ENCODE results near the gene LTO1. TPM values are rescaled to one million over a fixed set of nuclear protein-coding genes. Genes with fewer than 3 reads are reported as not detected.

Gene LTO1
- total RNA-seq, 1 donor from 2014 or later, result 20.0 TPM

DNA sequence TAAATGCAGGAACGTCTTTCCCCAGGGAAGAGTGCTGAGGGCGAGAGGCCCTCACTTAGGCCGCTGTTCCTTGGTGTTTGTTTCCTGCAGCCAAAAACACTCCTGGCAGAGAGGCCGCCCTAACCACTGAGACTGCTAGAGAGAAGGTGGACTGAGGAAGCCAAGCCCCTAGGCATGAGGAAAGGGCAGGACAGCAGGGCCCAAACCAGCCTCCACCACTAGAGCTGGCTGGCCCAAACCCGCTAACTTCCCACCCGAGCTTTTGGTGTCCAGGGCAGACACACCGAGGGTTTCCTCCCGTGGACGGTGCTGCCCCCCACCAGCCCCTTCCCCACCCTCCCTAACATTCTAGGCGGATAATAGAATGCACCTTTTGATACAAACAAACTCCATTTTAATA lies 22.7 kb upstream of the LTO1 start:
- Histone ChIP-seq H3K4me3 (ENCODE audit: insufficient read depth, low read depth, low read length) (no peak overlapping the region), H3K9ac (ENCODE audit: low read length) (no peak overlapping the region), H3K36me3 (ENCODE audit: insufficient read depth, low read length) (no peaks in the 10 kb centered on the region), H3K4me1 (ENCODE audit: insufficient read depth, low read length) (peaks cover 4% of the 10 kb centered on the region), H3K27ac (ENCODE audit: low read depth, low read length) (no peak overlapping the region), H3K4me2 (ENCODE audit: low read length) (no peak overlapping the region), H3K9me3 (ENCODE audit: insufficient read depth, low read depth, low read length) (no peaks in the 10 kb centered on the region), H3K79me2 (ENCODE audit: insufficient read depth, low read length) (no peaks in the 10 kb centered on the region), H2AFZ (ENCODE audit: low read depth, low read length) (no peak overlapping the region), H3K27me3 (ENCODE audit: insufficient read depth, low read length) (peaks cover 33% of the 10 kb centered on the region), H4K20me1 (ENCODE audit: insufficient read depth, low read length) (no peaks in the 10 kb centered on the region)
- no peak for FAIRE-seq
- Mint-ChIP-seq H3K4me1 (ENCODE audit: low read depth, unreplicated experiment) (peaks cover 7% of the 10 kb centered on the region), H3K9me3 (ENCODE audit: unreplicated experiment) (no peaks in the 10 kb centered on the region), H3K36me3 (ENCODE audit: low read depth, unreplicated experiment) (no peaks in the 10 kb centered on the region), H3K4me3 (ENCODE audit: unreplicated experiment) (no peak overlapping the region), H3K27ac (ENCODE audit: unreplicated experiment) (no peak overlapping the region), H3K27me3 (ENCODE audit: low read depth, unreplicated experiment) (peaks cover 48% of the 10 kb centered on the region)
- DNase-seq (ENCODE audit: low read depth), result no peak
- TF ChIP-seq, protein P1, sequence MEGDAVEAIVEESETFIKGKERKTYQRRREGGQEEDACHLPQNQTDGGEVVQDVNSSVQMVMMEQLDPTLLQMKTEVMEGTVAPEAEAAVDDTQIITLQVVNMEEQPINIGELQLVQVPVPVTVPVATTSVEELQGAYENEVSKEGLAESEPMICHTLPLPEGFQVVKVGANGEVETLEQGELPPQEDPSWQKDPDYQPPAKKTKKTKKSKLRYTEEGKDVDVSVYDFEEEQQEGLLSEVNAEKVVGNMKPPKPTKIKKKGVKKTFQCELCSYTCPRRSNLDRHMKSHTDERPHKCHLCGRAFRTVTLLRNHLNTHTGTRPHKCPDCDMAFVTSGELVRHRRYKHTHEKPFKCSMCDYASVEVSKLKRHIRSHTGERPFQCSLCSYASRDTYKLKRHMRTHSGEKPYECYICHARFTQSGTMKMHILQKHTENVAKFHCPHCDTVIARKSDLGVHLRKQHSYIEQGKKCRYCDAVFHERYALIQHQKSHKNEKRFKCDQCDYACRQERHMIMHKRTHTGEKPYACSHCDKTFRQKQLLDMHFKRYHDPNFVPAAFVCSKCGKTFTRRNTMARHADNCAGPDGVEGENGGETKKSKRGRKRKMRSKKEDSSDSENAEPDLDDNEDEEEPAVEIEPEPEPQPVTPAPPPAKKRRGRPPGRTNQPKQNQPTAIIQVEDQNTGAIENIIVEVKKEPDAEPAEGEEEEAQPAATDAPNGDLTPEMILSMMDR (IDR thresholded peaks at IDR 0.05; ENCODE audit: insufficient read depth, low read depth, low read length), result no peak
- no peak for TF ChIP-seq EZH2 (IDR thresholded peaks at IDR 0.05; ENCODE audit: insufficient read depth, low read length)

DNA sequence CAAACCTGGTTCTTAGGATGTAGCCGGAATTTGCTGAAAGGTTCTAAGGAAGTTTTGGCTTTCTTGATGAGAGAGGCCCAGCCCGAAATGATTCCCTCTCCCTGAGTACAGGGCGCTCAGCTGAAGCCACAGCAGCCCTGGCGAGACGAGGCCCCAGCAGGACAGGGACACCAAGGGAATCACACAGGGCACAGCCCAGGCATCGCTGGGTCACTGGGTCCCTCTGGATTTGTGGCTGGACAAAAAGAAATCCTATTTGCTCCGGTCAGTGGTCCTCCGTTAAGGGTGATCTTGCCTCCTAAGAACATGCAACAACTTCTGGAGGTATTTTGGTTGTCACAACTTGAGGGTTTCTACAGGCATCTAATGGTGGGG lies 22.3 kb upstream of the LTO1 start:
- H3K27ac Mint-ChIP-seq (ENCODE audit: unreplicated experiment), result no peak overlapping the region

More for the DNA sequence above, 22.3 kb upstream of the LTO1 start:
- Histone ChIP-seq H3K79me2 (ENCODE audit: insufficient read depth, low read length) (no peaks in the 10 kb centered on the region), H4K20me1 (ENCODE audit: insufficient read depth, low read length) (no peaks in the 10 kb centered on the region), H3K4me2 (ENCODE audit: low read length) (no peak overlapping the region), H3K9ac (ENCODE audit: low read length) (no peak overlapping the region), H3K27ac (ENCODE audit: low read depth, low read length) (no peak overlapping the region), H2AFZ (ENCODE audit: low read depth, low read length) (no peak overlapping the region), H3K4me1 (ENCODE audit: insufficient read depth, low read length) (peaks cover 4% of the 10 kb centered on the region), H3K36me3 (ENCODE audit: insufficient read depth, low read length) (no peaks in the 10 kb centered on the region), H3K27me3 (ENCODE audit: insufficient read depth, low read length) (peaks cover 32% of the 10 kb centered on the region), H3K4me3 (ENCODE audit: insufficient read depth, low read depth, low read length) (no peak overlapping the region), H3K9me3 (ENCODE audit: insufficient read depth, low read depth, low read length) (no peaks in the 10 kb centered on the region)
- DNase-seq (ENCODE audit: low read depth) (no peak), FAIRE-seq (no peak)
- Mint-ChIP-seq H3K4me1 (ENCODE audit: low read depth, unreplicated experiment) (peaks cover 5% of the 10 kb centered on the region), H3K9me3 (ENCODE audit: unreplicated experiment) (no peaks in the 10 kb centered on the region), H3K27me3 (ENCODE audit: low read depth, unreplicated experiment) (peaks cover 44% of the 10 kb centered on the region), H3K4me3 (ENCODE audit: unreplicated experiment) (no peak overlapping the region), H3K36me3 (ENCODE audit: low read depth, unreplicated experiment) (no peaks in the 10 kb centered on the region)
- TF ChIP-seq, protein P1 (IDR thresholded peaks at IDR 0.05; ENCODE audit: insufficient read depth, low read depth, low read length), result no peak
- no peak for TF ChIP-seq EZH2 (IDR thresholded peaks at IDR 0.05; ENCODE audit: insufficient read depth, low read length)
